GM21576 (cell line): ENCODE measurements around the gene CMKLR1.

Source experiments
- ATAC-seq: cut with Tn5 transposase; IDR thresholded peaks from one replicate; pipeline ENCODE4 v1.9.1; 2021; ENCODE audit warnings: mild to moderate bottlenecking, moderate library complexity; ENCODE audit not compliant: unreplicated experiment

CMKLR1 gene

GRCh38 chr12:108238474-108238873 is 100.6 kb downstream of the CMKLR1 start:
- no peak for ATAC-seq
